Activated T-cell treated with anti-CD3 and anti-CD28 coated beads, Interleukin-2, amount 50 U/mL, for 24 hours (primary cell): Measurements from ENCODE around the gene CEPT1.
"Not testable (repeated sequence)": the region's sequence is repeated elsewhere in the genome, so short reads cannot be mapped to it uniquely, and the experiment has no call there.

Experiments used
- DNase-seq: peaks from one replicate; pipeline ENCODE4 v3.0.0-alpha.2; 2020
- H3K27ac Mint-ChIP-seq: 2 replicates; pipeline ENCODE4 v1.8.0; 2020; ENCODE audit warnings: mild to moderate bottlenecking, mixed read lengths
- H3K27me3 Mint-ChIP-seq: 2 replicates; pipeline ENCODE4 v1.8.0; 2020; ENCODE audit warnings: mixed read lengths
- H3K36me3 Mint-ChIP-seq: 2 replicates; pipeline ENCODE4 v1.8.0; 2020; ENCODE audit warnings: low read depth, mixed read lengths
- H3K4me1 Mint-ChIP-seq: 2 replicates; pipeline ENCODE4 v1.8.0; 2020; ENCODE audit warnings: low read depth, mixed read lengths
- H3K4me3 Mint-ChIP-seq: 2 replicates; pipeline ENCODE4 v1.8.0; 2020; ENCODE audit warnings: mild to moderate bottlenecking, moderate library complexity, mixed read lengths
- H3K9me3 Mint-ChIP-seq: 2 replicates; pipeline ENCODE4 v1.8.0; 2020; ENCODE audit warnings: mixed read lengths

The CEPT1 gene

GRCh38 chr1:111204201-111204982 is 64.4 kb downstream of the CEPT1 start:
- Mint-ChIP-seq H3K27ac (peak overlapping the region; percentile 98), H3K9me3 (no peaks in the 10 kb centered on the region), H3K36me3 (peaks cover 16% of the 10 kb centered on the region), H3K4me3 (peak overlapping the region; percentile 96), H3K27me3 (no peaks in the 10 kb centered on the region), H3K4me1 (peaks cover 67% of the 10 kb centered on the region)
- DNase-seq = peak; percentile 82

DNA sequence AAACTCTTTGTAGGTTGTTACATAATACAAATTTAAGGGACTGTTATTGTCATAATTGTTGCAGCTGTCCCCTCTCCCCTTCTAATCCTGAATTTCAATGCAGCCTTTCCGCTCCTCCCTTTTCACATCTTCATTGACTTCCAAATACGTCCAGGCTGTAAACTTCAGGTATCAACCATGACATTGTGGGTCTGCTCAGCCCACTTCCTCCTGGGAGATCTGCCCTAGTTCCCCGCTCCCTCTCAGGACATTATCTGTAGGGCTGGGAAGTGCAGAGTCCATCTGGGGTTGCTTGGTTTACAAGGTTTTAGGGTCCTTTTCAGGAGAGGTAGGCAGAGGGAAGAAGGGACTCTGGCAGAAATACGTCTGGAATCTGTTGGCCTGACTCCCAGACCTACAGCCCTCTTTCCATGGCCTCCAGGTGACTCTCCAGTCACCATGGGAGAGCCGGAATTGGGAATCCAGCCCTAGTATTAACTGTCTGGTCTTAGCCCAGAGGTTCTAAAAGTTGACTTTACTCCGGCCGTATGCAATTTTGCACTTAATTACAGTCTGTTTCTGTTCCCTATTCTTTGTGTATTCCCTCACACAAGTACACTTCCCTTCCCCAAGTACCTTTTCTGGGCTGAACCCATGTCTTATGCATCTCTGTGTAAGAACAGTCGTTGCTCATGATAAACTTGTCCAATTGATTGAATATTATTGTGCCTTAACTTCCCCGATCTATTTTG is 65.1 kb downstream of the CEPT1 start:
- Mint-ChIP-seq H3K4me1 (peaks cover 74% of the 10 kb centered on the region), H3K36me3 (peaks cover 8% of the 10 kb centered on the region), H3K27ac (peak overlapping the region; percentile 85), H3K27me3 (no peaks in the 10 kb centered on the region), H3K4me3 (peak overlapping the region; percentile 96), H3K9me3 (no peaks in the 10 kb centered on the region)
- DNase-seq = no peak

DNA sequence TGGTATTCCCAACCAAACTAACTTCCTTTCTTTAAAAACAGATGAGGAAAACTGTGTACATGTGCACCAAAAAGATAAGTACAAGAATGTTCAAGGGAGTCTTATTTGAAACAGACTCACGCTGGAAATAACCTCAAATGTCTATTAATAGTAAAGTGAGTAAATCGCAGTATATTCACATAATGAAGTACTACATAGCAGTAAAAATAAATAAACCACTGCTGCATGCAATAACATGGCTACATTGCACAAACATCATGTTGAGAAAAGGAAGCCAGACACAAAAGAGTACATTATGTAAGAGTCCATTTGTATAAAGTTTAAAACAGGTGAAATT is 65.7 kb downstream of the CEPT1 start:
- H3K4me1 Mint-ChIP-seq = peaks cover 73% of the 10 kb centered on the region
- H3K27me3 Mint-ChIP-seq = no peaks in the 10 kb centered on the region
- H3K36me3 Mint-ChIP-seq = peaks cover 3% of the 10 kb centered on the region
- H3K9me3 Mint-ChIP-seq = no peaks in the 10 kb centered on the region
- H3K4me3 Mint-ChIP-seq = no peak overlapping the region
- DNase-seq = no peak
- H3K27ac Mint-ChIP-seq = no peak overlapping the region

DNA sequence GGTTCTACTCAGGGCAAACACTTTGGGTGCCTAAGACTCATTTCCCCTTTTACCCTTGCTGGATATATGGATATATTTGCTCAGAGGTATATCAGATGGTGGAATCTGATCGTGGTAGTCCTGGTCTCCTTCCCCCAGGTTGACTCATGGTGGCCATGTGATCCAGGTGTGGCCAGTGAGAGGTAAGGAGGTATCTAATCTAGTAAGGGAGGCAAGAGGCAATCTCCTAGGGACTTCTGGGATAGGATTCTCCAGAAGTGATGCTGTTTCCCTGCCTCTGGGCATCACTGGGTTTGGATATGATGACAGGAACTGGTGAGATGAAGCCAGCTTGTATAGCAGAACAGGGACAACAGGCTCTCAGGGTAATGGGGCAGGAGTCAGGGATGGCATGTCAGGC is 68.9 kb downstream of the CEPT1 start:
- Mint-ChIP-seq H3K4me3 (no peak overlapping the region), H3K9me3 (no peaks in the 10 kb centered on the region), H3K36me3 (no peaks in the 10 kb centered on the region), H3K27me3 (no peaks in the 10 kb centered on the region), H3K4me1 (peaks cover 67% of the 10 kb centered on the region), H3K27ac (no peak overlapping the region)
- DNase-seq = no peak

DNA sequence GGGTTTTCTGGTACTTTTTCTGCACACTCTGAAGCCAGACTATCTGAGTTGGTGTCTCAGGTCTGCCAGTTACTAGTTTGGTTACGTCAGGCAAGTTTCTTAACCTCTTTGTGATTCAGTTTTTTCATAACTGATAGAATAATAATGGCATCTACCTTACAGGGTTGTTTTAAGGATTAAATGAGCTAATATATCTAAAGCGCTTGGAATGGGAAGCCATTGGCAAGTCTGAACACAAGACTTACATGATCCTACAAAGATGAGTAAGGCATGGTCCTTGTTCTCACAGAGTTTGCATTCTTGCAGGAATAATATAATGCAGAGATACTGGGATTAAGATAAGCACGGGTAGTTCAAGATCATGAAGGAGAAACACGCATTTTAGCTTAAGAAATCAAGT is 69.6 kb downstream of the CEPT1 start:
- H3K4me3 Mint-ChIP-seq = no peak overlapping the region
- H3K9me3 Mint-ChIP-seq = no peaks in the 10 kb centered on the region
- H3K27me3 Mint-ChIP-seq = no peaks in the 10 kb centered on the region
- DNase-seq = no peak
- H3K27ac Mint-ChIP-seq = no peak overlapping the region
- peaks cover 73% of the 10 kb centered on the region for H3K4me1 Mint-ChIP-seq
- no peaks in the 10 kb centered on the region for H3K36me3 Mint-ChIP-seq

DNA sequence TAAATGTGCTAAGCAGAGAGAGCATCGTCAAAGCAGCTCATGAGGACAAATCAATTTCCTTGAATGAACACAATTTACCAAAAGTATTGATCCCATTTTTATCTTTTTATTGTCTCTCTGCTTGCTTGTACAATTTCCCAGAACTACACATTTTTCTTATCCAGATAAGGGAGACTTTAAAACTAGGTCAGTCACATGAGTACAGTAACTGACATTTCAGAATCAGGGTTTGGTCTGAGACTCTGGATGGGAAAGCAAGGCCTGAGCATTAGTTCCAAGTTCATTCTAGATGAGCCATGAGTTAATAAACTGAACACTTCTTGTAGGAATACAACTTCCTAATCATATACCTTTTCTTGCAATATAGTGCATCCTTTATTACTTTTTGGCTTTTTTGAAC is 71.9 kb downstream of the CEPT1 start:
- H3K9me3 Mint-ChIP-seq = no peaks in the 10 kb centered on the region
- H3K27me3 Mint-ChIP-seq = no peaks in the 10 kb centered on the region
- no peak overlapping the region for H3K27ac Mint-ChIP-seq

GRCh38 chr1:111212634-111213335 is 72.8 kb downstream of the CEPT1 start:
- no peaks in the 10 kb centered on the region for H3K27me3 Mint-ChIP-seq
- peak overlapping the region; percentile 92 for H3K27ac Mint-ChIP-seq
- DNase-seq = no peak
- H3K4me1 Mint-ChIP-seq = peaks cover 83% of the 10 kb centered on the region
- H3K9me3 Mint-ChIP-seq = peaks cover 1% of the 10 kb centered on the region
- H3K4me3 Mint-ChIP-seq = peak overlapping the region; percentile 66
- H3K36me3 Mint-ChIP-seq = no peaks in the 10 kb centered on the region

More for the DNA sequence above, 71.9 kb downstream of the CEPT1 start:
- Mint-ChIP-seq H3K4me3 (no peak overlapping the region), H3K4me1 (peaks cover 77% of the 10 kb centered on the region), H3K36me3 (no peaks in the 10 kb centered on the region)
- DNase-seq = no peak

DNA sequence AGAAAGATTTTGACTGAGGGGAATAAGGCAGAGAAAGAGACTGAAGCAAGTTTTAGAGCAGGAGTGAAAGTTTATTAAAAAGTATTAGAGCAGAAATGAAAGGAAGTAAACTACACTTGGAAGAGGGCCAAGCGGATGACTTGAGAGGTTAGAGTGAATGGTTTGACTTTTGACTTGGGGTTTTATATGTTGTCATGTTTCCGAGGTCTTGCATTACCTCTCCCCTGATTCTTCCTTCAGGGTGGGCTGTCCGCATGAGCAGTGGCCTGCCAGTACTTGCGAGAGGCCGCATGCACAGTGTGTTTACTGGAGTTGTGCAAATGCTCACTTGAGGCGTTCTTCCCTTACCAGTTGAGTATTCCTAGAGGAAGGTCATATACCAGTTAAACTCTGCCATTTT is 73.4 kb downstream of the CEPT1 start:
- Mint-ChIP-seq H3K27me3 (no peaks in the 10 kb centered on the region), H3K9me3 (peaks cover 7% of the 10 kb centered on the region), H3K4me3 (peak overlapping the region; percentile 66), H3K4me1 (peaks cover 86% of the 10 kb centered on the region), H3K27ac (peak overlapping the region; percentile 92), H3K36me3 (no peaks in the 10 kb centered on the region)
- DNase-seq = no peak

GRCh38 chr1:111214074-111214801 is 74.2 kb downstream of the CEPT1 start:
- Mint-ChIP-seq H3K4me1 (peaks cover 86% of the 10 kb centered on the region), H3K27ac (peak overlapping the region; percentile 92)

GRCh38 chr1:111214884-111215283 is 74.9 kb downstream of the CEPT1 start:
- peaks cover 7% of the 10 kb centered on the region for H3K9me3 Mint-ChIP-seq
- H3K27me3 Mint-ChIP-seq = no peaks in the 10 kb centered on the region
- no peaks in the 10 kb centered on the region for H3K36me3 Mint-ChIP-seq
- peak overlapping the region; percentile 92 for H3K27ac Mint-ChIP-seq
- DNase-seq = peak; percentile 74
- peaks cover 87% of the 10 kb centered on the region for H3K4me1 Mint-ChIP-seq
- H3K4me3 Mint-ChIP-seq = peak overlapping the region; percentile 66

More at GRCh38 chr1:111214074-111214801, 74.2 kb downstream of the CEPT1 start:
- Mint-ChIP-seq H3K4me3 (peak overlapping the region; percentile 66), H3K36me3 (no peaks in the 10 kb centered on the region), H3K9me3 (peaks cover 7% of the 10 kb centered on the region), H3K27me3 (no peaks in the 10 kb centered on the region)
- DNase-seq = peak; percentile 42

DNA sequence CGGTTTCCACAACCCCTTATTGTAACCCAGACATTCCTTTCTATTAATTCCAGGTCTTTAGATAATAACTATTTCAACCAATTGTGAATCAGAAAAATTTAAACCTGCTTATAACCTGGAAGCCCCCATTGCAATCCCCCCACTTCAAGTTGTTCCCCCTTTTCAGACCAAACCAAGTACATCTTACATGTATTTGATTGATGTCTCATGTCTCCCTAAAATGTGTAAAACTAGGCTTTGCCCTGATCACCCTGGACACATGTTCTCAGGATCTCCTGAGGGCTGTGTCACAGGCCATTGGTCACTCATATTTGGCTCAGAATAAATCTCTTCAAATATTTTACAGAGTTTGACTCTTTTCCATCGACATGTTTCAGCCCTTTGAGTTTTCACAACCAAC is 75.3 kb downstream of the CEPT1 start:
- H3K36me3 Mint-ChIP-seq, H3K27me3 Mint-ChIP-seq, DNase-seq, H3K9me3 Mint-ChIP-seq: not testable (repeated sequence)
- peak overlapping the region; percentile 66 for H3K4me3 Mint-ChIP-seq
- H3K4me1 Mint-ChIP-seq = peaks cover 89% of the 10 kb centered on the region
- peak overlapping the region; percentile 92 for H3K27ac Mint-ChIP-seq

DNA sequence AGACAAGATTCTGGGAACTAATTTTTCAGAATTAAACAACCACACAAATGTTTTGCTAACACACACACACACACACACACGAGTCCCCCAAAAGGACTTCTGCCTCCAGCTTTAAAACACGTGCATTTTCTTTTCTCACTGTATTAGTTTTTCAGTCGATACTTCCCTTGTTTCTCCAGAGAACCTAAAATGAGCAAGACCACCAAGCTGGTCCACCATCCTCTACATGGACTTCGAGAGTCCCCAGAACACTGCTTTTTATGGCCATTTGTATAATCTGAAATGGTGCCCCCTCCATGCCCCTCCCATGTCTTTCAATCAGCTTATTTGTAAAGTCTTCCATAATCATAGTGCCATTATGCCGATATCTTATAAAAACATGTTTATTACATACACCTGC is 76.7 kb downstream of the CEPT1 start:
- H3K4me3 Mint-ChIP-seq = peak overlapping the region; percentile 66
- H3K27me3 Mint-ChIP-seq = no peaks in the 10 kb centered on the region
- peak overlapping the region; percentile 92 for H3K27ac Mint-ChIP-seq
- H3K9me3 Mint-ChIP-seq = peaks cover 7% of the 10 kb centered on the region
- H3K36me3 Mint-ChIP-seq = no peaks in the 10 kb centered on the region
- peaks cover 97% of the 10 kb centered on the region for H3K4me1 Mint-ChIP-seq
- no peak for DNase-seq

- Mint-ChIP-seq H3K27me3 (no peaks in the 10 kb centered on the region), H3K9me3 (peaks cover 7% of the 10 kb centered on the region), H3K4me1 (peaks cover 98% of the 10 kb centered on the region), H3K27ac (peak overlapping the region; percentile 92), H3K4me3 (peak overlapping the region; percentile 66), H3K36me3 (no peaks in the 10 kb centered on the region)
- DNase-seq = no peak
Measured at GRCh38 chr1:111217183-111217910, 77.3 kb downstream of the CEPT1 start.
